Psoas muscle (tissue), 8 donors: ENCODE results near the gene MYLK2. TPM values are rescaled to one million over a fixed set of nuclear protein-coding genes. Genes with fewer than 3 reads are reported as not detected.
A peak's percentile ranks its signal among the peaks of the same experiment; 100 is the strongest.
"Not testable (repeated sequence)": the region's sequence is repeated elsewhere in the genome, so short reads cannot be mapped to it uniquely, and the experiment has no call there.

ENCODE experiments used
- ATAC-seq, 4 donors: fragments of 200-7000 bp; cut with Tn5 transposase; one replicate each; pipeline ENCODE4 v1.9.1; 2020; ENCODE audit warnings: moderate library complexity in 3 of 4, mild to moderate bottlenecking in 2 of 4
- DNase-seq, 2 donors: peaks; one replicate each; pipeline ENCODE4 v3.0.0-alpha.2; 2020
- H3K27ac ChIP-seq: fragments of 200-600 bp; one replicate; pipeline ENCODE4 v1.8.0; 2022
- H3K27me3 ChIP-seq, 3 donors: fragments of 200-600 bp in 1 of 3; one replicate each; pipeline versions ENCODE4 v1.6.1 to v1.8.0; 2013 to 2022; ENCODE audit warnings: low read length in 2 of 3, mild to moderate bottlenecking in 2 of 3, moderate library complexity in 1 of 3; ENCODE audit not compliant: insufficient read depth in 3 of 3
- H3K36me3 ChIP-seq, 2 donors: fragments of 200-600 bp in 1 of 2; one replicate each; pipeline versions ENCODE4 v1.6.1 to v1.8.0; 2013 to 2022; ENCODE audit warnings: low read depth in 1 of 2, mild to moderate bottlenecking in 1 of 2, moderate library complexity in 1 of 2; ENCODE audit not compliant: insufficient read depth in 1 of 2
- H3K4me1 ChIP-seq: fragments of 200-600 bp; one replicate; pipeline ENCODE4 v1.8.0; 2022
- H3K4me3 ChIP-seq: fragments of 200-600 bp; one replicate; pipeline ENCODE4 v1.8.0; 2022; ENCODE audit warnings: mild to moderate bottlenecking
- H3K9me3 ChIP-seq: fragments of 200-600 bp; one replicate; pipeline ENCODE4 v1.8.0; 2022
- WGBS, 3 donors: extraction: QIAGEN DNeasy Blood & Tissue Kit; methylation state at CpG; one replicate each; pipeline versions ENCODE4 v1.1.6 to v1.1.7; 2013; 5-methylcytosine and 5-hydroxymethylcytosine counted together
- intact Hi-C, 2 donors: fragments of 100-400 bp; cut with DNase I; formaldehyde crosslinking; loops; one replicate each; pipeline versions ENCODE4 v1.11.0 to v1.14.2; 2022
- polyA plus RNA-seq, 3 donors: library from polyadenylated mRNA; stranded (reverse); fragments of 200-250 nt; gene quantifications; one replicate each; pipeline ENCODE4 v1.2.3, GENCODE V29; 2013
- total RNA-seq, 4 donors: library from RNA; stranded (reverse); fragmentation: NEBNext Ultra II Directional in 2 of 4; extraction: Animal tissue kit (Norgen Biotek cat#: 25700) in 2 of 4; gene quantifications; one replicate each; pipeline versions ENCODE4 v1.2.1 to v1.2.4, GENCODE V29; 2021 to 2023
- TF ChIP-seq, protein P1 (sequence below): fragments of 200-600 bp; IDR thresholded peaks from one replicate; pipeline ENCODE4 v1.8.0; 2022; ENCODE audit warnings: antibody characterized with exemption
- donor health status: healthy with polysubstance abuse.
- donor health status: DM: no; HTN: no; CAD: no; lungs with moderate emphysema.
- donor health status: Bipolar disorder and iron deficiency.
- donor health status: healthy.
- donor health status: DM: yes; HTN: yes; CAD: no.
- donor health status: DM: no; HTN: no; CAD: no.
- donor health status: DM: no; HTN: no; CAD: no.
- donor health status: DM: yes; HTN: yes; CAD: no.

Gene MYLK2
- total and polyA plus RNA-seq, 7 donors, result 30.6 to 273 (median 94.5) TPM

DNA sequence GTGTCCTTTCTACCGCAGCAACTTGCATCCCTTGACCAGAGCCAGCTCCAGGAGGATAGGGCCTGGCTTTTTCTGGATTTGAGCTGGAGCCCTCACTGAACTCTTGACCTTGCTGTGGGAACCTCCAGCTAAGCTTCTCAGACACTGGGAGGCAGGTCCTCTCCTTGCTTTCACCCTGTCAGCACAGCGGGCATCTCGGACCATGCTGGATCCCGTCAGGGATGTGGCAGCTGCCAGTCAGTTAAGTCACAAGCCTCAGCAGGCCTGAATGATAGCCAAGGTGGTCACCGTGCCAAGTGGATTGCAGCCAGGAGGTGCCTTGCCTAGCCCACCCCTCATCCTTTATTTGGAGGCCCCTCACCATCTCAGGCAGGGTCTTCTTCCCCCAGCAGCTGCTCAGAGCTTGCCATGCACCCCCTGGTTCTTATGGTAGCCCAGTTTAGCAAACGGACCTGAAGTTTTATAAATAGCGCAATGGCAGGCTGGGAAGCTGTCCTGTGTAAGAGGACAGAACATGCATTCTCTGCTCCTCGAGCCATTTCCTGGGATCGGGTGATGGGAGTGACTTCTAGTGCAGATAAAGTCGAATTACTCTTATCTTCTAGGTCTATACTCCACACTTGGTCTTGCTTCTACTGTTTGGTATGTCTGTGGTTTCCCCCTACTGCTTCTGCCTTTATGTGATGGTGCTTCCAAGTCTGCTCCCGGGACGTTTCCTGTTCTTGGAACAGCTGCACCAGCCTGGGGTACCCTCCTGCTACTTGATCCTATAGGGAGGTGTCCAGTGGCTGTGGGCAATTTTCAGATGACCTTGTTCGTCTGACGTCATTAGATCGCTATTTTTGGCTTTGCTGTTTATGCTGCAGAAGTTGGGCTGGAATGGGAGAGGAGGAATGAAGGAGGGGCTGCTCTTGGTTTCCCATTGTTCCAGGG, 7.1 kb upstream of the MYLK2 start:
- TF ChIP-seq, protein P1, sequence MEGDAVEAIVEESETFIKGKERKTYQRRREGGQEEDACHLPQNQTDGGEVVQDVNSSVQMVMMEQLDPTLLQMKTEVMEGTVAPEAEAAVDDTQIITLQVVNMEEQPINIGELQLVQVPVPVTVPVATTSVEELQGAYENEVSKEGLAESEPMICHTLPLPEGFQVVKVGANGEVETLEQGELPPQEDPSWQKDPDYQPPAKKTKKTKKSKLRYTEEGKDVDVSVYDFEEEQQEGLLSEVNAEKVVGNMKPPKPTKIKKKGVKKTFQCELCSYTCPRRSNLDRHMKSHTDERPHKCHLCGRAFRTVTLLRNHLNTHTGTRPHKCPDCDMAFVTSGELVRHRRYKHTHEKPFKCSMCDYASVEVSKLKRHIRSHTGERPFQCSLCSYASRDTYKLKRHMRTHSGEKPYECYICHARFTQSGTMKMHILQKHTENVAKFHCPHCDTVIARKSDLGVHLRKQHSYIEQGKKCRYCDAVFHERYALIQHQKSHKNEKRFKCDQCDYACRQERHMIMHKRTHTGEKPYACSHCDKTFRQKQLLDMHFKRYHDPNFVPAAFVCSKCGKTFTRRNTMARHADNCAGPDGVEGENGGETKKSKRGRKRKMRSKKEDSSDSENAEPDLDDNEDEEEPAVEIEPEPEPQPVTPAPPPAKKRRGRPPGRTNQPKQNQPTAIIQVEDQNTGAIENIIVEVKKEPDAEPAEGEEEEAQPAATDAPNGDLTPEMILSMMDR, result no peak
- Histone ChIP-seq H3K9me3 (no peaks in the 10 kb centered on the region), H3K4me3 (peak overlapping the region; percentile 36), H3K27ac (peak overlapping the region; percentile 90), H3K27me3 (no peaks in the 10 kb centered on the region), H3K36me3 (no peaks in the 10 kb centered on the region), H3K4me1 (peaks cover 87% of the 10 kb centered on the region)
- intact Hi-C loops, result no loop called here
- WGBS, 3 donors, result 13 to 22% (median 20%) methylated on average over 15 of the region's 15 CpGs
- peak; percentile 59 to 82 for DNase-seq
- peak; percentile 71 to 78 (median 78) for ATAC-seq

GRCh38 chr20:31813611-31814010, 5.5 kb upstream of the MYLK2 start:
- TF ChIP-seq, protein P1, result no peak
- no peaks in the 10 kb centered on the region for H3K36me3 ChIP-seq
- peaks cover 73% of the 10 kb centered on the region for H3K4me1 ChIP-seq
- no peak for ATAC-seq
- H3K4me3 ChIP-seq, result no peak overlapping the region
- no peaks in the 10 kb centered on the region for H3K9me3 ChIP-seq
- intact Hi-C loops, result no loop called here
- DNase-seq, result no peak
- H3K27me3 ChIP-seq, result no peaks in the 10 kb centered on the region
- peak overlapping the region; percentile 90 for H3K27ac ChIP-seq

DNA sequence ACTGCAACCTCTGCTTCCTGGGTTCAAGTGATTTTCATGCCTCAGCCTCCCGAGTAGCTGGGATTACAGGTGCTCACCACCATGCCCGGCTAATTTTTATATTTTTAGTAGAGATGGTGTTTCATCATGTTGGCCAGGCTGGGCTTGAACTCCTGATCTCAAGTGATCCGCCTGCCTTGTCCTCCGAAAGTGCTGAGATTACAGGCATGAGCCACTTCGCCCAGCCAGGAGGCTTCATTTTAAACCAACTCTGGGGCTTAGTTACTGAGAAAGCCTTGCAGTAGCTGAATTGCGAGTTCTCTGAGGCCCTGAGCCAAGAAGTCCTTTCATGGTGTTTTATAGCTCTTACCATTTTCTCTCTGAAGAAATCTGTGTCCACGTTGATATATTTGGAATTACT, 5.0 kb upstream of the MYLK2 start:
- H3K9me3 ChIP-seq, ATAC-seq, H3K36me3 ChIP-seq, intact Hi-C loops, H3K27me3 ChIP-seq, H3K4me3 ChIP-seq, DNase-seq: not testable (repeated sequence)
- peaks cover 73% of the 10 kb centered on the region for H3K4me1 ChIP-seq
- WGBS, 3 donors, result 24 to 50% (median 28%) methylated on average over 7 of the region's 7 CpGs
- peak overlapping the region; percentile 90 for H3K27ac ChIP-seq

- Histone ChIP-seq H3K4me1 (peaks cover 63% of the 10 kb centered on the region), H3K36me3 (no peaks in the 10 kb centered on the region), H3K27ac (peak overlapping the region; percentile 90), H3K4me3 (peak overlapping the region; percentile 45), H3K9me3 (no peaks in the 10 kb centered on the region), H3K27me3 (no peaks in the 10 kb centered on the region)
- 6 to 8% (median 8%) methylated on average over 9 of the region's 9 CpGs for WGBS, 3 donors
- DNase-seq, result peak in 1 of 2 donors; percentile 70
- intact Hi-C loops, result loop anchor here in 1 of 2 donors (5.0 kb wide), 1 partner anchor 68 kb away; no protein-coding TSS in a partner anchor
- ATAC-seq, result peak; percentile 43 to 56 (median 52)
- TF ChIP-seq, protein P1, result no peak
Measured at GRCh38 chr20:31815408-31816188, 3.6 kb upstream of the MYLK2 start.

- Histone ChIP-seq H3K36me3 (no peaks in the 10 kb centered on the region), H3K27ac (peak overlapping the region; percentile 90), H3K9me3 (no peaks in the 10 kb centered on the region), H3K4me3 (no peak overlapping the region), H3K4me1 (peaks cover 57% of the 10 kb centered on the region), H3K27me3 (no peaks in the 10 kb centered on the region)
- intact Hi-C loops, result loop anchor here in 1 of 2 donors (5.0 kb wide), 1 partner anchor 69 kb away; no protein-coding TSS in a partner anchor
- ATAC-seq (no peak), DNase-seq (no peak)
- TF ChIP-seq, protein P1, result no peak
- WGBS, 3 donors, result 66 to 83% (median 69%) methylated on average over 5 of the region's 5 CpGs
Measured at GRCh38 chr20:31816221-31816620, 2.9 kb upstream of the MYLK2 start.
